GM19452 (cell line): ENCODE results near the gene ZCCHC2.

Experiments
- ATAC-seq: cut with Tn5 transposase; IDR thresholded peaks from one replicate; pipeline ENCODE4 v1.9.1; 2021; ENCODE audit not compliant: unreplicated experiment

The ZCCHC2 gene

GRCh38 chr18:62537946-62538345 lies 15.1 kb downstream of the ZCCHC2 start:
- no peak for ATAC-seq

GRCh38 chr18:62538881-62539280 lies 16.1 kb downstream of the ZCCHC2 start:
- no peak for ATAC-seq

GRCh38 chr18:62539284-62540165 lies 16.7 kb downstream of the ZCCHC2 start:
- ATAC-seq, result no peak

GRCh38 chr18:62543021-62543420 lies 20.2 kb downstream of the ZCCHC2 start:
- ATAC-seq, result no peak

GRCh38 chr18:62545098-62545497 lies 22.3 kb downstream of the ZCCHC2 start:
- no peak for ATAC-seq

GRCh38 chr18:62549755-62550154 lies 26.9 kb downstream of the ZCCHC2 start:
- ATAC-seq, result no peak

GRCh38 chr18:62550746-62551145 lies 27.9 kb downstream of the ZCCHC2 start:
- no peak for ATAC-seq

- no peak for ATAC-seq
Observed at GRCh38 chr18:62551972-62552513, 29.2 kb downstream of the ZCCHC2 start.

- peak; percentile 49 for ATAC-seq
Observed at GRCh38 chr18:62554061-62554815, 31.4 kb downstream of the ZCCHC2 start.

- no peak for ATAC-seq
Observed at GRCh38 chr18:62555135-62555534, 32.3 kb downstream of the ZCCHC2 start.

GRCh38 chr18:62556397-62556796 lies 33.6 kb downstream of the ZCCHC2 start:
- no peak for ATAC-seq

- ATAC-seq, result peak; percentile 48
Observed at GRCh38 chr18:62558015-62558663, 35.3 kb downstream of the ZCCHC2 start.

- ATAC-seq, result no peak
Observed at GRCh38 chr18:62564044-62564443, 41.2 kb downstream of the ZCCHC2 start.

GRCh38 chr18:62566199-62566598 lies 43.4 kb downstream of the ZCCHC2 start:
- ATAC-seq, result no peak

GRCh38 chr18:62566818-62567217 lies 44.0 kb downstream of the ZCCHC2 start:
- ATAC-seq, result no peak

- no peak for ATAC-seq
Observed at GRCh38 chr18:62569081-62569655, 46.3 kb downstream of the ZCCHC2 start.

GRCh38 chr18:62571037-62571436 lies 48.2 kb downstream of the ZCCHC2 start:
- ATAC-seq, result no peak

- ATAC-seq, result no peak
Observed at GRCh38 chr18:62571648-62572047, 48.8 kb downstream of the ZCCHC2 start.

GRCh38 chr18:62572456-62572855 lies 49.6 kb downstream of the ZCCHC2 start:
- no peak for ATAC-seq

- ATAC-seq, result no peak
Observed at GRCh38 chr18:62574776-62575175, 52.0 kb downstream of the ZCCHC2 start.

GRCh38 chr18:62576271-62576670 lies 53.4 kb downstream of the ZCCHC2 start:
- no peak for ATAC-seq
